ENCODE results near the gene LMO7. TPM values are rescaled to one million over a fixed set of nuclear protein-coding genes. Genes with fewer than 3 reads are reported as not detected.
"Not testable (repeated sequence)": the region's sequence is repeated elsewhere in the genome, so short reads cannot be mapped to it uniquely, and the experiment has no call there.

Gene LMO7
- polyA plus RNA-seq, 3 donors from 2014 or later: 0.96 to 4.1 TPM; not detected in 1

- H3K27ac Mint-ChIP-seq: no peak overlapping the region
- H3K36me3 Mint-ChIP-seq: peaks cover 9 to 15% (median 11%) of the 10 kb centered on the region in 3 donors
Observed at GRCh38 chr13:75784003-75784402, 147.9 kb downstream of the LMO7 start.

DNA sequence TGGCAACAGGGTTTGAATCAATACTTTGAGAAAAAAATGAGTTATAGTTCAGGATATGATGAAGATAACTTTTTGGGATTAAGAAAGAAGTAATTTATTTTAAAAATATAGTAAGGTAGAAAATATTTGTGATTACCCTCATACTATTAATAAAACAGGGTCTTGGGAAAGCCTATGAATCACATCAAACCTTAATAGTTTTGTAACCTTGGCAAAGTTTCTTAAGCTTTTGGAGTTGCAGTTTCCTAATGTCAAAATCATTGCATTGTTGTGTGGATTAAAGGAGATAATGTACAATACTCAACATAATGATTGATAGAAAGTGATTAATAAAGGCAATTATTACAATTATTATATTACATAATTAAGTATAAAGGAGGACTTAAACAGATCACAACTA lies 149.0 kb downstream of the LMO7 start:
- Mint-ChIP-seq H3K36me3 (peaks cover 5 to 8% (median 7%) of the 10 kb centered on the region in 3 donors), H3K27ac (no peak overlapping the region), H3K4me3 (no peak overlapping the region), H3K4me1 (no peaks in the 10 kb centered on the region), H3K27me3 (ENCODE audit: low read depth in 3 of 3) (peaks cover 0 to 2% (median 1%) of the 10 kb centered on the region in 3 donors), H3K9me3 (peaks cover 4 to 17% (median 11%) of the 10 kb centered on the region in 6 donors)
- DNase-seq: no peak

More at GRCh38 chr13:75784003-75784402, 147.9 kb downstream of the LMO7 start:
- peaks cover 0 to 2% (median 1%) of the 10 kb centered on the region in 3 donors for H3K27me3 Mint-ChIP-seq (ENCODE audit: low read depth in 3 of 3)
- no peak overlapping the region for H3K4me3 Mint-ChIP-seq
- no peaks in the 10 kb centered on the region for H3K4me1 Mint-ChIP-seq
- DNase-seq: no peak
- peaks cover 12 to 28% (median 20%) of the 10 kb centered on the region in 6 donors for H3K9me3 Mint-ChIP-seq

DNA sequence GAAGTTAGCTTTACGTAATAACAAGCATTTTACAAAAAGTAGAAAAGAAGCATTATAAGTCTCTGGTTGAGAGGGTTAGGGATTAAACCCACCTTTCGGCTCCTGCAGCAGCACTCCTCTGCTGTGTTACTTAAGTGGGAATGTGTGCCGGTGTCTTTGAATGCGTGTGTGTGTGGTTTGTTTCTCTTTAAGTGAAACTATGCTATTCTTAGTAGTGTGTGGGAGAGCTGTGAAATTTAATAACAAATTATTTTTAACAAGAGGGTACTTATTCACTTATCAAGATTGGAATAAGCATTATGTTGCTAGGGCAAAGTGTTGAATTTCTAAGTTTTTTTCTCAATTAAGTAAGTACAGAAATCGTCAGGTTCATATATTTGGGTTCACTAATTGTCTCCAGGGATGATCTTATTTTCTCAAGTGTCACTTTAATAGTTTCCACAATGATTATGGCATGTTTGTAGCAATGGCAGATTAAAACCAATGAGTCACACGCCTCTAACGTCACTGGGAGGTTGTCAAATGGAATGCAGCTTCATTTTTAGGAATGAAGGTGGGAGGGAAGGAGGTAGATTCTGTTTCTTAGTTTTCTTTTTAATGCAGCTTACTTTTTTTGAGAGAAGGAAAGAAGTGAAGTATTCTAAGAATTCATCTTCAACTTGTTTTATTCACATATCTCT lies 151.3 kb downstream of the LMO7 start:
- H3K4me3 Mint-ChIP-seq: no peak overlapping the region
- no peak overlapping the region for H3K27ac Mint-ChIP-seq
- peaks cover 0 to 5% (median 2%) of the 10 kb centered on the region in 3 donors for H3K36me3 Mint-ChIP-seq
- peaks cover 0 to 5% (median 2%) of the 10 kb centered on the region in 6 donors for H3K9me3 Mint-ChIP-seq
- H3K27me3 Mint-ChIP-seq (ENCODE audit: low read depth in 3 of 3): peaks cover 0 to 2% (median 1%) of the 10 kb centered on the region in 3 donors
- DNase-seq: no peak
- no peaks in the 10 kb centered on the region for H3K4me1 Mint-ChIP-seq

DNA sequence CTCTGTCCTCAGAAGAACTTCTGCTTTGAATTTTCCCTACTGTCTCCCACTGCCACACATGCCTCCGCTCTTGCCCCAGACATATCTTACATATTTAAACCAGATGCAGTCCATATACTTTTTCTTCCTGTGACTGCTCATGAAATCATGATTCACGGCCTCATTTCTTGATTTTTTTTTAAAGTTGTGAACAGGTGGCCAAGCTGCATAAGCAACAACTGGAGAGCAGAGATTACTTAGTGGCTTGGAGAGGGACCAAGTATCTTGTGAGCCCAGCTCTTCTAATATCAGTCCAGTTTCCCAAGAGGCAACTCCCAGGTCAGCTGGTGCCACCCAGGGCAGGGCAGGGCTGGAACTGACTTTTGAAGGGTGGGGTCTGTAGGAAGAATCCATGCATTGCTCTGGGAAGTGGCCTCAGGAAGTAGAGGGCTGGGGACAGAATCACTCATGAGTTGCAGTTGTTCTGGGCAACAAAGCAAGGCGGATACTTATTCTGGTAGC lies 152.4 kb downstream of the LMO7 start:
- Mint-ChIP-seq H3K9me3 (peaks cover 0 to 3% (median 0%) of the 10 kb centered on the region in 6 donors), H3K27me3 (ENCODE audit: low read depth in 3 of 3) (peaks cover 0 to 1% (median 0%) of the 10 kb centered on the region in 3 donors), H3K4me3 (no peak overlapping the region), H3K4me1 (no peaks in the 10 kb centered on the region), H3K27ac (no peak overlapping the region), H3K36me3 (no peaks in the 10 kb centered on the region)
- DNase-seq: no peak

GRCh38 chr13:75789451-75790197 lies 153.5 kb downstream of the LMO7 start:
- H3K9me3 Mint-ChIP-seq: no peaks in the 10 kb centered on the region
- H3K27me3 Mint-ChIP-seq (ENCODE audit: low read depth in 3 of 3): peaks cover 0 to 1% (median 0%) of the 10 kb centered on the region in 3 donors
- no peaks in the 10 kb centered on the region for H3K36me3 Mint-ChIP-seq

DNA sequence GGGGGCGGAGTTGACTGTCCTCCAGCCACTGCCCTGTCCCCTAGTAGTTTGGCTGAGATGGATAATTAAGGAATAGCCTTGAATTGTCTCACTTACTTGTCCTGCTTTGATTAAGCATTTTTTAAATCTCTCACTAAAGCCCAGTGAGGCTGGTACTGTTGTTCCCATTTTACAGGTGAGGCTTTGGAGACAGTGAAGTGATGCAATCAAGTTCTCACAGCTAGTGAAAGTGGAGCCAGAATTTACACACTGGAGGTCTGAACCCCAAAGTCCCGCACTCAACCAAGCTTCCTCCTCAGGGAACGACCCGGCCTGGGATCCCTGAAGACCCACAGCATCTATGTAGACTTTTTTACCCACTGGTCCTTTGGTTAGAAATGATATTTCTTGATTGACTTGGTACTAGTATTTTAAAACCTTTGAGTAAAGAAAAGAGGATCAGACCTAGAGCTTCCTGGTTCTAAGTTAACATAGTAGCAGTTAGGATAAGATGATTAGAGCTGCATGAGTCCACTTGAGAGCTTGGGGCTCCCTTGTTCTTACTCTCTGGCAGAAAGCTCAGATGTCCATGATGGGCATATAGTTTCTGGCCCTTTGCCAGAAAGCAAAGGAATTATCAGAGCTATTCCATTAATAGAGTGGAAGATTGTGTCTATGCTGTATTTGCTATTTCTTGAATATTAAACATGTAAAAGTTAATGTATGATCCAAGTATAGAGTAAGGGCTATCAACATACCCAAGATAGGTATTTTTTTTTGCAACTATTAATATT lies 154.3 kb downstream of the LMO7 start:
- no peak overlapping the region for H3K27ac Mint-ChIP-seq
- H3K4me1 Mint-ChIP-seq: no peaks in the 10 kb centered on the region
- no peak for DNase-seq
- no peaks in the 10 kb centered on the region for H3K9me3 Mint-ChIP-seq
- no peak overlapping the region for H3K4me3 Mint-ChIP-seq
- peaks cover 0 to 1% (median 0%) of the 10 kb centered on the region in 3 donors for H3K27me3 Mint-ChIP-seq (ENCODE audit: low read depth in 3 of 3)
- H3K36me3 Mint-ChIP-seq: no peaks in the 10 kb centered on the region

More at GRCh38 chr13:75789451-75790197, 153.5 kb downstream of the LMO7 start:
- no peak for DNase-seq
- Mint-ChIP-seq H3K4me3 (no peak overlapping the region), H3K4me1 (no peaks in the 10 kb centered on the region), H3K27ac (no peak overlapping the region)

DNA sequence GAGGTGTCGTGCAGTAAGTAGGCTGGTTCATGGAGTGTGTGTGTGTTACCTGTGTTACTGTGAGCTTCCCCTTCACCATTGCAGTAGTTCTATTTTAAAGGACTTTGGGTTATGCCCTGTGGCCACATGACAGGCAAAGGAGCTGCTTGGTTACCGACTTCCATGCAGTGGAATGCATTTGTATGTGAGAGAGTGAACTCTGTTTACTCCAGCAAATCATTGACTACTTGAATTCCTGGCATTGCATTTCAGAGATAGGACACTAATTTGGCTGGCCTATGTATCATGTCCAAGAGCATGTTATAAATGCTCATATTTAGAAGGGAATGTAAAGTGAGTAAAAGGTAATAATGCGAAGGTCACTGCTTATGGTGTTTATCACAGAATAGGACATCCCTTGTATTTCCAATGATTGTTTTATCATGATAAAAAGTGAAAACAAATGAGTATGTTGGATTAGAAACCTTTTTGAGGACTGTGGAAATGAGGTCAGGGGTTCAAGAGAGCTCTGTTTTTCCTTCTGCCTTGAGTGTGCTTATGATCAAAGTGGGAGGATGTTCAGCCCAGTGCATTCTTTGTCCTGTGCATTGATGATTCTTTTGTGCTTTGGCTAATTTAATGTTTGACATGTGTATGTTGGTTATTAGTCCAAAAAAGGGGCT lies 156.5 kb downstream of the LMO7 start:
- Mint-ChIP-seq H3K36me3 (peaks cover 11 to 13% (median 12%) of the 10 kb centered on the region in 3 donors), H3K4me3 (no peak overlapping the region), H3K9me3 (no peaks in the 10 kb centered on the region), H3K27ac (no peak overlapping the region), H3K4me1 (no peaks in the 10 kb centered on the region), H3K27me3 (ENCODE audit: low read depth in 3 of 3) (no peaks in the 10 kb centered on the region)
- no peak for DNase-seq

GRCh38 chr13:75793188-75793567 lies 157.0 kb downstream of the LMO7 start:
- DNase-seq; H3K27ac Mint-ChIP-seq; H3K4me1 Mint-ChIP-seq; H3K27me3 Mint-ChIP-seq (ENCODE audit: low read depth in 3 of 3); H3K9me3 Mint-ChIP-seq; H3K4me3 Mint-ChIP-seq: not testable (repeated sequence)
- H3K36me3 Mint-ChIP-seq: peaks cover 11 to 14% (median 13%) of the 10 kb centered on the region in 3 donors

- no peak for DNase-seq
- H3K36me3 Mint-ChIP-seq: peaks cover 11 to 14% (median 13%) of the 10 kb centered on the region in 3 donors
- H3K4me1 Mint-ChIP-seq: no peaks in the 10 kb centered on the region
- no peak overlapping the region for H3K4me3 Mint-ChIP-seq
- H3K27me3 Mint-ChIP-seq (ENCODE audit: low read depth in 3 of 3): no peaks in the 10 kb centered on the region
- H3K27ac Mint-ChIP-seq: no peak overlapping the region
- H3K9me3 Mint-ChIP-seq: no peaks in the 10 kb centered on the region
Observed at GRCh38 chr13:75794663-75795062, 158.5 kb downstream of the LMO7 start.

DNA sequence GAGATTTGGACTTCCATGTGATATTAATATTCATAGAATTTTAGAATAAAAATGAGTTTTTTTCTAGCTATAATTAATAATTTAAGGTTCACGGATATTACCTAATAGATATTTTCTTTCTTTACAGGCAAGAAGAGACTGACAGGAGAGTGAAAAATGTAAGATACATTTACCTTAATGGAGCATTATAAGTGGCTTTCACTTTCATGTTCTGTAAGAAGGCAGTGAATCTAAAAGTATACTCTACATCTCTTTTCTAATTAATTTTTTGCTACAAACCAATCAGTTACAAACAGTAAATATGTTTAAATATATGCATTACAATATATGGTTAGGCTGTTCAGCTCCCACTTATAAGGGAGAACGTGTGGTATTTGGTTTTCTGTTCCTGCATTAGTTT lies 159.1 kb downstream of the LMO7 start:
- no peaks in the 10 kb centered on the region for H3K4me1 Mint-ChIP-seq
- H3K4me3 Mint-ChIP-seq: no peak overlapping the region
- DNase-seq: no peak
- H3K9me3 Mint-ChIP-seq: no peaks in the 10 kb centered on the region
- H3K36me3 Mint-ChIP-seq: peaks cover 11 to 14% (median 13%) of the 10 kb centered on the region in 3 donors
- H3K27me3 Mint-ChIP-seq (ENCODE audit: low read depth in 3 of 3): no peaks in the 10 kb centered on the region
- no peak overlapping the region for H3K27ac Mint-ChIP-seq

GRCh38 chr13:75796825-75797224 lies 160.7 kb downstream of the LMO7 start:
- Mint-ChIP-seq H3K4me1 (no peaks in the 10 kb centered on the region), H3K27me3 (ENCODE audit: low read depth in 3 of 3) (no peaks in the 10 kb centered on the region), H3K27ac (no peak overlapping the region), H3K4me3 (no peak overlapping the region), H3K36me3 (peaks cover 11 to 14% (median 13%) of the 10 kb centered on the region in 3 donors), H3K9me3 (no peaks in the 10 kb centered on the region)
- DNase-seq: no peak

DNA sequence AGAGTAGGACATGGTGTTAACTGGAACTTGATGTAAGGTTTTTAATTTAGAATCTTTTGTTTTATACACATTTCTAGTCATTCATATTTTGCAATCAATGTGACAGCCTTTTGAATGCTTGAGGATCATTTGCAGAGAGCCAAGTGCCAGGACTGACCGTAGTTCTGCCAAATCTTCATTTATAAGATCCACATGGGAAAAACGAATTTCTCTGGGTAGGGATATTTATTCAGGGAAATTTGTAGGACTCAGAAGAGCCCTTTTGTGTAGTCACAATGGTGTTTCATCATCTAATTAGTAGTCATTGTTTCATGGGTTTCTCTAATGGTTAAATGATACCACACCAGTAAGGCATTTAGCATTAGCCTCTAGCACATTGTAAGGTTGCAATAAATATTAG lies 161.1 kb downstream of the LMO7 start:
- Mint-ChIP-seq H3K36me3 (peaks cover 11 to 14% (median 13%) of the 10 kb centered on the region in 3 donors), H3K27ac (no peak overlapping the region), H3K4me1 (no peaks in the 10 kb centered on the region), H3K9me3 (no peaks in the 10 kb centered on the region), H3K4me3 (no peak overlapping the region), H3K27me3 (ENCODE audit: low read depth in 3 of 3) (no peaks in the 10 kb centered on the region)
- no peak for DNase-seq

- no peaks in the 10 kb centered on the region for H3K9me3 Mint-ChIP-seq
- H3K36me3 Mint-ChIP-seq: peaks cover 11 to 14% (median 13%) of the 10 kb centered on the region in 3 donors
- H3K4me1 Mint-ChIP-seq: peaks cover 4% of the 10 kb centered on the region in 2 donors
- DNase-seq: no peak
- no peaks in the 10 kb centered on the region for H3K27me3 Mint-ChIP-seq (ENCODE audit: low read depth in 3 of 3)
- H3K4me3 Mint-ChIP-seq: no peak overlapping the region
- no peak overlapping the region for H3K27ac Mint-ChIP-seq
Observed at GRCh38 chr13:75797719-75798118, 161.6 kb downstream of the LMO7 start.
